HepG2 (cell line): ENCODE results near the gene INHBC. TPM values are rescaled to one million over a fixed set of nuclear protein-coding genes. Genes with fewer than 3 reads are reported as not detected.

ENCODE experiments used
- ATF2 ChIP-seq: sonication (generic); formaldehyde crosslinking; IDR thresholded peaks from 2 replicates; pipeline ENCODE4 v1.4.0; 2020; ENCODE audit warnings: missing genetic modification reagents
- BORCS8-MEF2B ChIP-seq: sonication (generic); formaldehyde crosslinking; IDR thresholded peaks from 2 replicates; pipeline ENCODE4 v1.8.0; 2022; ENCODE audit warnings: mild to moderate bottlenecking, missing genetic modification reagents
- CCAR2 ChIP-seq: fragments of 200-400 bp; formaldehyde crosslinking; optimal IDR thresholded peaks from 2 replicates; pipeline ENCODE3; 2018; ENCODE audit warnings: low read depth, mild to moderate bottlenecking, low read length, moderate library complexity
- FOXA3 ChIP-seq: IDR thresholded peaks from 2 replicates; pipeline ENCODE4 v1.6.1; 2016; ENCODE audit warnings: missing genetic modification reagents, missing compliant biosample characterization
- GABPB1 ChIP-seq: IDR thresholded peaks from 2 replicates; pipeline ENCODE4 v1.6.1; 2016; ENCODE audit warnings: mild to moderate bottlenecking, missing genetic modification reagents, moderate library complexity, missing compliant biosample characterization
- GATA4 ChIP-seq: sonication (generic); IDR thresholded peaks from 2 replicates; pipeline ENCODE4 v1.6.1; 2016; ENCODE audit warnings: antibody characterized with exemption, low read depth, borderline replicate concordance
- HNF4A ChIP-seq: sonication (generic); formaldehyde crosslinking; IDR thresholded peaks from 2 replicates; pipeline ENCODE4 v1.4.0; 2020; ENCODE audit warnings: missing genetic modification reagents
- IRX3 ChIP-seq: sonication (generic); formaldehyde crosslinking; IDR thresholded peaks from 2 replicates; pipeline ENCODE4 v1.8.1; 2023; ENCODE audit warnings: mild to moderate bottlenecking, low read depth, missing genetic modification reagents, borderline replicate concordance
- MAFG ChIP-seq: sonication (generic); formaldehyde crosslinking; IDR thresholded peaks from 2 replicates; pipeline ENCODE4 v1.5.1; 2020; ENCODE audit warnings: mild to moderate bottlenecking, missing genetic modification reagents
- MEIS2 ChIP-seq: sonication (generic); formaldehyde crosslinking; IDR thresholded peaks from 2 replicates; pipeline ENCODE4 v1.9.0; 2021; ENCODE audit warnings: mild to moderate bottlenecking, missing genetic modification reagents
- NCOA1 ChIP-seq: sonication (generic); formaldehyde crosslinking; IDR thresholded peaks from 2 replicates; pipeline ENCODE4 v1.9.0; 2021; ENCODE audit warnings: missing genetic modification reagents
- NCOA2 ChIP-seq: sonication (generic); formaldehyde crosslinking; IDR thresholded peaks from 2 replicates; pipeline ENCODE4 v1.8.0; 2022; ENCODE audit warnings: inconsistent platforms
- POGZ ChIP-seq: sonication (generic); formaldehyde crosslinking; IDR thresholded peaks from 2 replicates; pipeline ENCODE4 v1.4.0; 2020; ENCODE audit warnings: mild to moderate bottlenecking, missing genetic modification reagents
- RBM22 ChIP-seq: fragments of 200-400 bp; formaldehyde crosslinking; optimal IDR thresholded peaks from 2 replicates; pipeline ENCODE3; 2017; ENCODE audit warnings: mild to moderate bottlenecking, low read length, moderate library complexity
- SIN3B ChIP-seq: fragments of 150-350 bp; IDR thresholded peaks from 2 replicates; pipeline ENCODE4 v1.6.1; 2014; ENCODE audit warnings: low read length
- TOPORS ChIP-seq: sonication (generic); formaldehyde crosslinking; IDR thresholded peaks from 2 replicates; pipeline ENCODE4 v1.8.0; 2023; ENCODE audit warnings: mild to moderate bottlenecking, missing genetic modification reagents
- ZBTB1 ChIP-seq: sonication (generic); formaldehyde crosslinking; IDR thresholded peaks from 2 replicates; pipeline ENCODE4 v1.4.0; 2020; ENCODE audit warnings: missing genetic modification reagents, borderline replicate concordance
- ZFP36L1 ChIP-seq: sonication (generic); formaldehyde crosslinking; IDR thresholded peaks from 2 replicates; pipeline ENCODE4 v1.8.0; 2022; ENCODE audit warnings: mild to moderate bottlenecking, missing genetic modification reagents, moderate library complexity
- ZNF281 ChIP-seq: sonication (generic); formaldehyde crosslinking; IDR thresholded peaks from 2 replicates; pipeline ENCODE4 v1.4.0; 2020; ENCODE audit warnings: missing genetic modification reagents, borderline replicate concordance
- ZNF33A ChIP-seq: sonication (generic); formaldehyde crosslinking; IDR thresholded peaks from 2 replicates; pipeline ENCODE4 v1.5.1; 2020; ENCODE audit warnings: missing genetic modification reagents, mild to moderate bottlenecking, moderate library complexity, borderline replicate concordance
- ZNF557 ChIP-seq: sonication (generic); formaldehyde crosslinking; IDR thresholded peaks from 2 replicates; pipeline ENCODE4 v1.4.0; 2020; ENCODE audit warnings: missing genetic modification reagents
- ZNF569 ChIP-seq: sonication (generic); formaldehyde crosslinking; IDR thresholded peaks from 2 replicates; pipeline ENCODE4 v1.5.0; 2020; ENCODE audit warnings: mild to moderate bottlenecking, missing genetic modification reagents, moderate library complexity, borderline replicate concordance
- ZNF782 ChIP-seq: sonication (generic); formaldehyde crosslinking; IDR thresholded peaks from 2 replicates; pipeline ENCODE4 v1.4.0; 2020; ENCODE audit warnings: missing genetic modification reagents, mild to moderate bottlenecking, borderline replicate concordance
- ZSCAN9 ChIP-seq: IDR thresholded peaks from 2 replicates; pipeline ENCODE4 v1.6.1; 2016; ENCODE audit warnings: borderline replicate concordance
- polyA plus RNA-seq, 8 experiments: library from polyadenylated mRNA; depleted of rRNA in 3 of 8; stranded (reverse) in 7 of 8; unstranded in 1 of 8; fragments of >200 nt; fragmentation: Illumina TruSeq in 4 of 8; extraction: Trizol in 4 of 8; gene quantifications; 2 replicates each; pipeline versions ENCODE4 v1.2.1 to v1.2.3, GENCODE V29; 2011 to 2016; ENCODE audit warnings: low read depth in 4 of 8, missing spikeins in 1 of 8, mixed read lengths in 1 of 8; ENCODE audit not compliant: insufficient read depth in 1 of 8
- total RNA-seq, 5 experiments: library from RNA; depleted of rRNA; stranded (reverse); fragments of >200 nt; fragmentation: Illumina TruSeq; extraction: Trizol; gene quantifications; 2 replicates each; pipeline ENCODE4 v1.2.3, GENCODE V29; 2016; ENCODE audit warnings: low read depth in 1 of 5
- TF ChIP-seq, protein P1 (sequence below): sonication (generic); formaldehyde crosslinking; IDR thresholded peaks from 2 replicates; pipeline ENCODE4 v1.4.0; 2020; ENCODE audit warnings: missing genetic modification reagents, borderline replicate concordance

The INHBC gene
- total and polyA plus RNA-seq, 2 of the 13 experiments (the other 11 are each of a cell fraction or from before 2014, with no cell fraction given) = 1.8 to 13.8 TPM

- TF ChIP-seq SIN3B = no peak
- no peak for TF ChIP-seq CCAR2
- TF ChIP-seq RBM22 = peak; percentile 62
- no peak for TF ChIP-seq ZNF557 (CRISPR knock-in tag)
- peak; percentile 90; the same call in 1 of the 2 replicates for TF ChIP-seq IRX3 (CRISPR knock-in tag)
- peak; percentile 95 for TF ChIP-seq ZSCAN9 (CRISPR knock-in tag)
- peak; percentile 49; the same call in 1 of the 2 replicates for TF ChIP-seq GABPB1 (CRISPR knock-in tag)
- 0 out of 2 replicates have a peak, but pooled peaks have one; percentile 35 for TF ChIP-seq ZNF569
- TF ChIP-seq ZNF33A (CRISPR knock-in tag) = peak; percentile 87; the same call in 1 of the 2 replicates
- no peak; the same call in 1 of the 2 replicates for TF ChIP-seq MEIS2 (CRISPR knock-in tag)
- peak; percentile 96; the same call in 1 of the 2 replicates for TF ChIP-seq ZNF782
- no peak for TF ChIP-seq MAFG (CRISPR knock-in tag)
- peak; percentile 51; the same call in 1 of the 2 replicates for TF ChIP-seq ZFP36L1 (CRISPR knock-in tag)
- peak; percentile 98 for TF ChIP-seq ZNF281 (CRISPR knock-in tag)
- peak; percentile 89; the same call in 1 of the 2 replicates for TF ChIP-seq NCOA1
- TF ChIP-seq HNF4A (CRISPR knock-in tag) = peak; percentile 98
- TF ChIP-seq ATF2 = peak; percentile 96
- TF ChIP-seq FOXA3 (CRISPR knock-in tag) = peak; percentile 98
- peak; percentile 92 for TF ChIP-seq POGZ (CRISPR knock-in tag)
- no peak for TF ChIP-seq ZBTB1 (CRISPR knock-in tag)
- TF ChIP-seq NCOA2 (CRISPR knock-in tag) = peak; percentile 95
- TF ChIP-seq TOPORS = peak; percentile 81; the same call in 1 of the 2 replicates
- TF ChIP-seq, protein P1, sequence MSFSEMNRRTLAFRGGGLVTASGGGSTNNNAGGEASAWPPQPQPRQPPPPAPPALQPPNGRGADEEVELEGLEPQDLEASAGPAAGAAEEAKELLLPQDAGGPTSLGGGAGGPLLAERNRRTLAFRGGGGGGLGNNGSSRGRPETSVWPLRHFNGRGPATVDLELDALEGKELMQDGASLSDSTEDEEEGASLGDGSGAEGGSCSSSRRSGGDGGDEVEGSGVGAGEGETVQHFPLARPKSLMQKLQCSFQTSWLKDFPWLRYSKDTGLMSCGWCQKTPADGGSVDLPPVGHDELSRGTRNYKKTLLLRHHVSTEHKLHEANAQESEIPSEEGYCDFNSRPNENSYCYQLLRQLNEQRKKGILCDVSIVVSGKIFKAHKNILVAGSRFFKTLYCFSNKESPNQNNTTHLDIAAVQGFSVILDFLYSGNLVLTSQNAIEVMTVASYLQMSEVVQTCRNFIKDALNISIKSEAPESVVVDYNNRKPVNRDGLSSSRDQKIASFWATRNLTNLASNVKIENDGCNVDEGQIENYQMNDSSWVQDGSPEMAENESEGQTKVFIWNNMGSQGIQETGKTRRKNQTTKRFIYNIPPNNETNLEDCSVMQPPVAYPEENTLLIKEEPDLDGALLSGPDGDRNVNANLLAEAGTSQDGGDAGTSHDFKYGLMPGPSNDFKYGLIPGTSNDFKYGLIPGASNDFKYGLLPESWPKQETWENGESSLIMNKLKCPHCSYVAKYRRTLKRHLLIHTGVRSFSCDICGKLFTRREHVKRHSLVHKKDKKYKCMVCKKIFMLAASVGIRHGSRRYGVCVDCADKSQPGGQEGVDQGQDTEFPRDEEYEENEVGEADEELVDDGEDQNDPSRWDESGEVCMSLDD (CRISPR knock-in tag) = peak; percentile 42; the same call in 1 of the 2 replicates
- peak; percentile 54; the same call in 1 of the 2 replicates for TF ChIP-seq GATA4
- peak; percentile 93 for TF ChIP-seq BORCS8-MEF2B
Measured at GRCh38 chr12:57451233-57451778, 16.7 kb downstream of the INHBC start (continued).
